D721Med (cell line): Measurements from ENCODE around the gene POU2F1.

Source experiments
- DNase-seq: peaks from one replicate; pipeline ENCODE4 v3.0.0; 2011; ENCODE audit warnings: low spot score; ENCODE audit not compliant: insufficient read length
- FAIRE-seq: peaks from 2 replicates; lab custom pipeline; 2011; peaks lifted over from hg19 to GRCh38; lab: Jason Lieb, UNC
- CTCF ChIP-seq: IDR thresholded peaks from 2 replicates; pipeline ENCODE4 v1.5.1; 2012; ENCODE audit warnings: mild to moderate bottlenecking, control low read depth; ENCODE audit not compliant: insufficient read depth; ENCODE audit errors: missing control alignments

Gene POU2F1

DNA sequence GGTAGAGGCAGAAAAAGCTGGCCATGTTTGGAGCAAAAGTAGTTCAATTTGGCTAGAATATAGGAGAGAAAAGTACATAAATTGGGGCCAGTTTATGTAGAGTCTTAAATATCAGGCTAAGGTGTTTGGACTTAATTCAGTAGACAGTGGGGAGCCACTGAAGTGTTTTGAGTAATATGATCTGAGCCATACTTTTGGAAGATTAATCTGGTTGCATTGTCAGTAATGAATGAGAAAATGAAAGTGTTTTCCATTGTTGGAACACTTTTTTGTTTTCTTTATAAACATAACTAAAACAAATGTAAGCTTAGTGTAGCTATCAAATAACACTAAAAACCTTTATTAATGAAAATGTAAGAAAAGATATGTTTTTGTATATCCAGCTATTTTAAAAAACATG, 42.1 kb downstream of the POU2F1 start:
- FAIRE-seq (peak; percentile 32), DNase-seq (no peak)
- no peak for TF ChIP-seq CTCF

GRCh38 chr1:167263344-167263743, 42.7 kb downstream of the POU2F1 start:
- no peak for TF ChIP-seq CTCF
- DNase-seq (no peak), FAIRE-seq (no peak)

DNA sequence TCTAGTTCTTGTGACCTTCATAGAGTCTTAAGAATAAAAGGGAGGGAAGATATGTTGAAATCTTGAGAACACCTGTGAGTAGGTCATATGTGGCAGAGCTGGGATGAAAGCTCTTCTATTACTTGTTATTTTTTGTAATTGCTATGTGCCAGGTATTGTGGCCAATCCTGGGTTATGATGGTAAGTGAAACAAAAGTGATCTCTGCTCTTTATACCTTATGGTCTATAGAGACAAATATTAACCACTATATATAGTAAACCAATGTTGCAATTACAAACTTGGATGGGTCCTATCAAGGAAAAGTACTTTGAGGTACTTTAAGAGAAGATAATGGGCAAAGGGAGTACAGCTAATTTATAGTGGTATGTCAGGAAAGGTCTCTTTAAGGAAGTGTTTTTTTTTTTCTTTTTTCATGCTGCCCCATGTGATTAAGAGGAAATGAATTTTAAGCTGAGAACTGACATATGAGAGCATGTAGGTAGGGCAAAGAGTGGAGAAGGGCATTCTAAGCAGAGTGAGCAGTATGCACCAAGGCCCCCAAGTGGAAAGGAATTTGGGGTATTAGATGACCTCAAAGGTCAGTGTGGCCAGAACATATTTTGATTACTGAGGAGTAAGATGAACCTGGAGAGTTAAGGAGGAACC, 43.3 kb downstream of the POU2F1 start:
- TF ChIP-seq CTCF = no peak
- DNase-seq = no peak
- FAIRE-seq = no peak

DNA sequence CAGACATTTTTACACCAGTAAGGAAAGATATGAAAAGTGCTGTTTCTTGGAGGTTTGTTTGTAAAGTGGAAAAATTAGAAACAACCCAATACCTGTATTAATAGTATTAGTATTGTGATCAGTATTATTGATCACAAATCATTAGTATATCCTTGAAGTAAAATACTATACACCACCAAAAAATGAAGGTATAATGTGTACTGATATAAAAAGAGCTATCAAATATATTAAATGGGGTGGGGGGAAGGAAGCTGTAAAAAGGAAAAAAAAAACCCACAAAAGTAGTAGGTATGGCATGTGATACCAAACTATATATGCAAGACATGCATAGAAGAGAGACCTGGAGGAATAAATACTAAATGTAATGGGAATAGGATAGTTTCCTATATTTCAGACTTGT, 46.3 kb downstream of the POU2F1 start:
- FAIRE-seq = no peak
- TF ChIP-seq CTCF = no peak
- DNase-seq = no peak

DNA sequence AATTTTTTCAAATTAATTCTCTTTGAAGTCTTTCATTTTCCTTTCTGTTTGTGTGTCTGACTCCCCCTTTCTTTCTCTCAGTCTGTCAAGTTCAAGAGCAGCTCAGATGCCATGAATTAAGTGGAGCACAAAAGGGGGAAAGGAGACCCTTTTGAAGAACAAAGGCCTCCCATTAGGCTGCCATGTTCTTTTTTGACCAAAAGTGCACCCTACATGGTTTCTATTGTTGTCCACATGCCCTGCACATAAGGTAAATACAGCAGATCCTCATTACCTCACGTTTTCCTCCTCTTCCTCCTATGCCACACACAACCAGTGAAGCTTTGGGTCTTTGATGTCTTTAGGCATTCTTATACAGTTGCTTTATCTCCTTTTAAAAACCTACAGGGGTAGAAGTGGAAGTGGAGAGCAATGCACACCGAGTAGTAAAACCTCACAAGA, 47.7 kb downstream of the POU2F1 start:
- peak; percentile 55 for FAIRE-seq
- no peak for TF ChIP-seq CTCF
- no peak for DNase-seq

DNA sequence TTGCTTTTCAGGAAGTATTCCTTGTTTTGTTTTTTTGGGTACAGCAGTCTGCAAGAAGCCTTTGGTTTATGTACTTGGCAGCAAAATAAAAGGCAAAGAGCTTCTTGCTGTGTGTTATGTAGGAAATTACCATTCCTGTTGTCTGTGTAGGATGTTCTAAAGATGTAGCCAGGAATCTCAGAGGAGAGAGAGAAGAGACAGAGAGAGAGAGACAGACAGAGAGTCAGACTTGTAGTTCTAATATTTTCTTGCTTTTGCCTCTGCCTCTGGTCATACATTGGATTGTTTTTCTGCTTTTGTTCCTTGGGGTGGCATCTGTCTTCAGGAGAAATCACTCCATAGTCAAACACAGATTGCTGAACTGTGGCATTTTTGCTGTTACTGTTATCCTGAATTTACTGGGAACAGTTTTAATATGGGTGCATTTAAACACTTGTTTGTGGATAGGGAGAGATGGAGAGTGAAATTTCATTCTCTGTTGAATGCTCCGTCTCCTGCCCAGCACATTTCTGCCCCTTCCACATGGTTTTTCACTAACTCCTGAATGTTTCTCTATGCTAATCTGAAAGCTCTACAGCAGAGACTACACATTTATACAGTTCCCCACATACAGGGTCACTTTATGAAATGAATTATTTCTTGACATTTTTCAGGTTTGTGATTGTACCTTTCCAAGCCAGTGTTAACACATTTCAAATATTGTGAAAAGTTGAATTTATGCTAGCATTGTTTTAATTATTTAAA, 49.8 kb downstream of the POU2F1 start:
- peak; percentile 78 for FAIRE-seq
- no peak for DNase-seq
- TF ChIP-seq CTCF = peak; percentile 30

GRCh38 chr1:167272369-167272957, 51.8 kb downstream of the POU2F1 start:
- TF ChIP-seq CTCF = no peak

More at GRCh38 chr1:167272369-167272957, 51.8 kb downstream of the POU2F1 start:
- DNase-seq (no peak), FAIRE-seq (no peak)
